HG02840 (cell line): Measurements from ENCODE around the gene SMARCB1.

ENCODE experiments used
- ATAC-seq: cut with Tn5 transposase; IDR thresholded peaks from one replicate; pipeline ENCODE4 v1.9.1; 2021; ENCODE audit warnings: mild to moderate bottlenecking, moderate library complexity, moderate number of reproducible peaks; ENCODE audit not compliant: unreplicated experiment, low FRiP score

Gene SMARCB1

GRCh38 chr22:23868580-23868979, 81.8 kb downstream of the SMARCB1 start:
- no peak for ATAC-seq

- no peak for ATAC-seq
These were observed 88.1 kb downstream of the SMARCB1 start for GRCh38 chr22:23874871-23875270.

DNA sequence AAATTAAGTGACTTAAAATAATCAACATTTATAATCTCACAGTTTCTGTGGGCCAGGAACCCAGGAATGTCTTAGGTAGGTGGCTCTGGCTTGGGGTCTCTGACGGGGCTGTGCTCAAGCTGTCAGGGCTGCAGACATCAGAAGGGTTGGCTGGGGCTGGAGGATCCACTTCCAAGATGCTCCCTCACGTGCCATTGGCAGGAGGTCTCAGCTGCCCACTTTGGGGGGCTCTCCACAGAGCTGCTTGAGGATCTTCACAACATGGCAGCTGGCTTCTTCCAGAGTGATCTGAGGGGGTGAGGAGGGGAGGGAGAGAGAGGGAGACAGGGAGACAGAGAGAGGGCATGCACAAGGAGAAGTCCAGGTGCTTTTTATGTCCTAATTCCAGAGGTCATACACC, 89.0 kb downstream of the SMARCB1 start:
- no peak for ATAC-seq

GRCh38 chr22:23877566-23877965, 90.8 kb downstream of the SMARCB1 start:
- no peak for ATAC-seq

DNA sequence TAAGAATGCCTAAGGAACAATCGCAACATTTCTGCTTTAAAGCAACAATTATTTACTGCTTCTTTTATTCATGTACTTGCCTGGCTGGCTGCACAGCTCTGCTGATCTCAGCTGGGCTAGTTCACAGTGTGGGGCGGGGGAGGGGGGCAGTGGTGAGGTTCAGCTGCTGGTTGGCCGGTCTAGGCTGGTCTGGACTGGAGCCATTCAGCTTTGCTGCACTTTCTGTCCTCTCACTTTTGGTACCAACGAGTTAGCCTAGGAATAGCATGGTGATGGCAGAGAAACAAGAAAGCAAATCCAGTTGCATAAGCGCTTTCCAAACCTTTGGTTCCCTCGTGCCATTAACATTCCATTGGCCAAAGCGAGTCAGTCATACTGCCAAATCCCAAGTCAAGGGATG, 91.5 kb downstream of the SMARCB1 start:
- no peak for ATAC-seq

DNA sequence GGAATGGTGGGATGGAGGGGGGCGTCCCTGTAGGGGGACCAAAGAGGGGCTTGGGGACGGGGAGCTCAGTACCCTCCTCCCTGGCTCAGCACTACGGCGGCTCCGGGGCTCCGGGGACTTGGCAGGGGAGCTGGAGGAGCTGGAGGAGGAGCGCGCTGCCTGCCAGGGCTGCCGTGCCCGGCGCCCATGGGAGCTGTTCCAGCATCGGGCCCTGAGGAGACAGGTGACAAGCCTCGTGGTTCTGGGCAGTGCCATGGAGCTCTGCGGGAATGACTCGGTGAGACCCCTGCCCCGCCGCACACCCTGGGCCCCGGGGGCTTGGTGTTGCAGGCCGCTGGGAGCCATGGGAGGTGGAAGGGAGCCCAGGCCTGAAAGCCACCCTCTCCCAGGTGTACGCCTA, 95.6 kb downstream of the SMARCB1 start:
- ATAC-seq = no peak

- ATAC-seq = no peak
These were observed 96.9 kb downstream of the SMARCB1 start for GRCh38 chr22:23883658-23884057.

- no peak for ATAC-seq
These were observed 97.4 kb downstream of the SMARCB1 start for GRCh38 chr22:23884140-23884539.
